Measurements from ENCODE around the gene PACS2.

The PACS2 gene

DNA sequence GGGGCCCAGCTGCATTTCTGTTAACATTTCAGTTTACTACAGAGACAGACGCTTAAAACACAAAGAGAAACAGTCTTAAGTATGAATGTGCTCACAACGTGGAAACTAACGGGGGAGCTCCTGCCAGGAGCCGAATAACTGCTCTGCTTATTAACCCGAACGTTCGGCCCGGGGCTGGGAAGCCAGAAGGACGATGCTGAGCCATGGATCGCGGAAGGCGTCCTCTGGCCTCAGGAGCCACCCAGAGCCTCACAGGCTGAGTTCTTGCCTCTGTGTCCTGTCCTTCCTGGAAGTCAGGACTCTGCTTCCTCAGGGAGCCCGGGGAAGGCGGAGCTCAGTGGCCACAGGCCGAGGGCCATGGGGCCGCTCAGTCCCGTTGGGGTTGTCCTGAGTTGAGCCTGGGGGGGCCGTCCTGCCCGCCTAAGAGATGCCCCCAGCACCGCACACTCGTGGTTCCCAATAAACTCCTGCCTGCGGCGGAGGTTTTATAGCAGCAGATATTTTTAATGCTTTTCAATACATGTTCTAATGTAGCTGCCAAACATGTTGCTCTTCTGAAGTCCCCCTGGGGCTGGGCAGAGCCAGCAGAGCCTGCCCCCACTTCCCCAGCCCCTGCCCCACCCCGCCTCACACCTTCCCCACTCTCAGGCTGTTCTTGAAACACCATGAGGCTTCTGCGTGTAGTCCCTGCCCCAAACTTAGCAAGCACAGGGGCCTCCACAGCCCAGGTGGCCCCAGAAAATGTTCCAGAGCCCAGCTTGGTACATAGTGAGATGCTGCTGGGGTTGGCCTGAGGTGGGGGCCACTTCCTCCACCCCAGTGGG lies 80.4 kb downstream of the PACS2 start:
- no peak for DNase-seq
- H3K4me3 ChIP-seq (ENCODE audit: low read depth, low read length) = no peak overlapping the region
- no peaks in the 10 kb centered on the region for H3K36me3 ChIP-seq (replicated peaks)
- no peak for TF ChIP-seq CTCF (IDR thresholded peaks at IDR 0.05; ENCODE audit: low read depth, low read length, missing control alignments)
- no peak overlapping the region for H3K27ac ChIP-seq
- no peaks in the 10 kb centered on the region for H3K27me3 ChIP-seq (replicated peaks)
- in situ Hi-C loops (cut with HindIII; ENCODE audit: low pct_ligation_motif_present, low sequenced_read_pairs) = no loop called here

GRCh38 chr14:105395538-105395854 lies 80.9 kb downstream of the PACS2 start:
- H3K27ac ChIP-seq = no peak overlapping the region
- no peak for TF ChIP-seq CTCF (IDR thresholded peaks at IDR 0.05; ENCODE audit: low read depth, low read length, missing control alignments)
- H3K27me3 ChIP-seq (replicated peaks) = no peaks in the 10 kb centered on the region
- no peaks in the 10 kb centered on the region for H3K36me3 ChIP-seq (replicated peaks)
- in situ Hi-C loops (cut with HindIII; ENCODE audit: low pct_ligation_motif_present, low sequenced_read_pairs) = no loop called here
- H3K4me3 ChIP-seq (ENCODE audit: low read depth, low read length) = no peak overlapping the region
- no peak for DNase-seq

DNA sequence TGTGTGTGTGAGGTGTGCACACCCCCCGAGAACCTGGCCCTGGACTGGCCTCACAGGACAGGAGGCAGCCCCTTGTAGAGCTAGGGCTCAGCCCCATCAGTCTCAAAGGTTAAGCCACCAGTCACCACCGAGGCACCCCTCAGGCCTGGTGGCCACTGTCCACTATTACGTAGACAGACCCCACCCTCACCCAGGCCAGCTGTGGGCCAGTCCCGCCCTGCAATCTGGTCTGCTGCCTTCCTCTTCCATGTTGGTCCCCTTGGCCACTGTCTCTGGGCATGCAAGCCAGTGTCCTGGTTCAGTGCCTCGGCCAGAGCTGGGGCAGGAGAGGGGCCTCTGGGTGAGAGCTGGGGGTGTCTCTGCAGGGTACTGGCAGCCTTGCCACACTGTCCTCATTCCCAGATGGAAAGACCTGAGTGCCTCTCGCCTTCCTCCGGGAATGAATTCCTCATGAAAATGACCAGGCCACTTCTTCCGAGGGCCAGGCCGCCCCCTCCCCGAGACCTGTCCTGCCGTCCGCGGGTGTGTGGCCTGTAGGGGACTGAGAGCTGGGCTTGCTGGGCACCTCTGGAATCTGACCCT lies 82.9 kb downstream of the PACS2 start:
- H3K4me3 ChIP-seq (ENCODE audit: low read depth, low read length) = no peak overlapping the region
- TF ChIP-seq CTCF (IDR thresholded peaks at IDR 0.05; ENCODE audit: low read depth, low read length, missing control alignments) = no peak
- in situ Hi-C loops (cut with HindIII; ENCODE audit: low pct_ligation_motif_present, low sequenced_read_pairs) = no loop called here
- no peak for DNase-seq
- no peaks in the 10 kb centered on the region for H3K36me3 ChIP-seq (replicated peaks)
- H3K27me3 ChIP-seq (replicated peaks) = no peaks in the 10 kb centered on the region
- no peak overlapping the region for H3K27ac ChIP-seq

DNA sequence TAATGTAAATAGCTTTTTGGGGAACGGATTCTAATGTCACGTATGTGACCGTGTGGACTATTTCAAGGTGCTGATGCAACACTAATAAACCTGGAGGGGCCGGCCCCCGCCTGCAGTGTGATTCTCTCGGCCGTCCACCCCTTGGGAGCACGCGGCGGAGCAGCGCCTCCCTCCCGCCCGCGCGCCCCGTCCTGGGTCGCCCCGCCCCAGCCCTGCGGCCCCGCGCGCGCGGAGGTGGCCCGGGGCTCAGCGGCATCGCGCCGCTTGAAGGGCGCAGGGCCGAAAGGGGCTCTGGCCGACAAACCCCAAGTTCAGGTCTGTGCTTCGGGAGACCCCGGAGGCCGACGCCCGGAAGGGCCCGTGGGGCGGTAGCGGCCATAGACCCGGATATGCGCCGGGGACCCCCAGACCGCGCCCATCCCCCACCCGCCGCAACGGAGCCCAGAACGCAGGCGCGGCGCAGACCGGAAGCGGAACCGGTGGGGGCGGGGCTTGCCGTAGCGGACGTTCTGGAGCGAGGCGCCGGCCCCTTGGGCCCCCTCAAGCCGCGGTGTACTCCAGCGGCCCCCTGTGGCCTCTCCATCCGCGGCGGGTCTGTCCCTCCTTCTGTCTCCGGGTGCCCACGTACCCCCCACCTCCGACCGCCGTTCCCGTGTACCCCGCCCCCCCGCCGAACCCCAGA lies 83.6 kb downstream of the PACS2 start, which contains the start of gene TEX22:
Gene TEX22 (plus strand): TSS at position 495 of the 682 bp plus-strand sequence. CDS start 803 bp downstream, outside the sequence.
- peak; percentile 52 for DNase-seq
- in situ Hi-C loops (cut with HindIII; ENCODE audit: low pct_ligation_motif_present, low sequenced_read_pairs) = no loop called here
- no peaks in the 10 kb centered on the region for H3K27me3 ChIP-seq (replicated peaks)
- peak within 1 kb of the TSS; percentile 84 for H3K27ac ChIP-seq
- no peaks in the 10 kb centered on the region for H3K36me3 ChIP-seq (replicated peaks)
- peak; percentile 18 for TF ChIP-seq CTCF (IDR thresholded peaks at IDR 0.05; ENCODE audit: low read depth, low read length, missing control alignments)
- peak within 1 kb of the TSS; percentile 61 for H3K4me3 ChIP-seq (ENCODE audit: low read depth, low read length)

DNA sequence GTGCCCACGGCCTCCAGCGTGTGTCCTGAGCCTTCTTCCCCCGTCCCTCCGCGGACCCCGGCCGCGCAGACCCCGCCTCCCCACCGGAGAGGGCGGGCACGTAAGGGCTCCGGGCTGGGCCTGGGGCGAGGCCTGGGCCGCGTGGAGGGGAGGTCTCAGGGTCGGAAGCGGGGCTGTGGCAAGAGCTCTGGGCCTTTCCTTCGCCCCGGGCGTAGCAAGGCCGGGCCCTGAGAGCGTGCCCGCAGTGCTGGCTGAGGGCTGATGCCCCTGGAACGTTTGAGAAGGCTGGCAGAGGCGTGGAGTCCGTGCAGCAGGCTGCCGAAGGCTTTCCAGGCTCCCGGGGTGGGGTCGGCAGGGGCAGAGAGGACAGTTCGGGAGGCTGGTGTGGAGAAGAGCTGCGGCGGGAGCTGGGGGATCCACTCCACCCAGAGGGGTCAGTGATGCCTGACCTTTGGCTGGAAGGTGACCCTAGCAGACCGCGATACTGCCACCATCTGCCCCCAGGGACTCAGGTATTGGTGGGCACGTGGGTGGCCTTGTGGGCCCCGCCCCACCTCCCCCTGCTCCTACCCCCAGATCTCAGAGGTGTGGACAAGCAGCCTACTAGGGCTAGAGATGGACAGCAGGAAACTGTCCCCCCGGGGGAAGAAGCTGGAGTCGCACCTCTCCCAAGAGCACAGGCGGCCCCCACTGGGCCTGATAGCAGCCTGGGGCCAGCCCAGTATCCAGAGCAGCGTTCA lies 84.3 kb downstream of the PACS2 start:
- in situ Hi-C loops (cut with HindIII; ENCODE audit: low pct_ligation_motif_present, low sequenced_read_pairs) = no loop called here
- Histone ChIP-seq H3K27ac (peak overlapping the region; percentile 84), H3K4me3 (ENCODE audit: low read depth, low read length) (peak overlapping the region; percentile 61), H3K36me3 (replicated peaks) (no peaks in the 10 kb centered on the region), H3K27me3 (replicated peaks) (no peaks in the 10 kb centered on the region)
- no peak for TF ChIP-seq CTCF (IDR thresholded peaks at IDR 0.05; ENCODE audit: low read depth, low read length, missing control alignments)
- no peak for DNase-seq

Data from brain microvascular endothelial cell (primary cell).